SK-N-SH (cell line): ENCODE results near the gene UBE2Q1. TPM values are rescaled to one million over a fixed set of nuclear protein-coding genes. Genes with fewer than 3 reads are reported as not detected.

Source experiments
- CTCF ChIA-PET: fragments of 300-600, 350-600 bp; formaldehyde crosslinking; extraction: SDS; loops from one replicate; lab custom pipeline; 2021; lab: Yijun Ruan, JAX
- POLR2A ChIA-PET: fragments of 350-600 bp; sonication (Branson Sonifier 250); formaldehyde crosslinking; extraction: SDS; loops from one replicate; lab custom pipeline; 2020; ENCODE audit warnings: antibody characterized with exemption, inconsistent platforms; lab: Yijun Ruan, JAX
- DNase-seq: peaks from one replicate; pipeline ENCODE4 v3.0.0; 2012
- H2AFZ ChIP-seq: fragments of 200-600 bp; sonication (generic); 2 replicates; pipeline ENCODE4 v1.8.1; 2016; ENCODE audit warnings: antibody characterized with exemption, mild to moderate bottlenecking, low read depth
- H3F3A ChIP-seq: fragments of 200-600 bp; sonication (generic); replicated peaks from 2 replicates; pipeline ENCODE3; 2016; ENCODE audit warnings: antibody characterized with exemption, mild to moderate bottlenecking; ENCODE audit not compliant: insufficient read depth
- H3K27ac ChIP-seq, 2 experiments: fragments of 200-500 bp in 1 of 2; fragments of 200-600 bp in 1 of 2; sonication (Bioruptor generic) in 1 of 2; sonication (generic), shearing (Covaris generic) in 1 of 2; 2 replicates each; pipeline versions ENCODE4 v1.5.1 to v1.6.1; 2014 to 2016; ENCODE audit warnings: low read depth in 2 of 2, inconsistent platforms in 1 of 2, low read length in 1 of 2, mild to moderate bottlenecking in 1 of 2, mixed read lengths in 1 of 2
- H3K27me3 ChIP-seq: fragments of 200-600 bp; sonication (generic), shearing (Covaris generic); 2 replicates; pipeline ENCODE4 v1.6.1; 2016; ENCODE audit warnings: mixed run types; ENCODE audit not compliant: insufficient read depth
- H3K36me3 ChIP-seq, 2 experiments: fragments of 200-500 bp in 1 of 2; fragments of 200-600 bp in 1 of 2; sonication (Bioruptor generic) in 1 of 2; sonication (generic) in 1 of 2; replicated peaks in 1 of 2; 2 replicates each; pipeline versions ENCODE3 to v1.5.1; 2014 to 2016; ENCODE audit warnings: low read length in 1 of 2, mild to moderate bottlenecking in 1 of 2; ENCODE audit not compliant: insufficient read depth in 2 of 2, control insufficient read depth in 1 of 2
- H3K4me1 ChIP-seq, 2 experiments: fragments of 200-500 bp in 1 of 2; fragments of 200-600 bp in 1 of 2; sonication (Bioruptor generic) in 1 of 2; sonication (generic), shearing (Covaris generic) in 1 of 2; 2 replicates each; pipeline versions ENCODE4 v1.5.1 to v1.6.1; 2014 to 2016; ENCODE audit warnings: low read depth in 1 of 2, low read length in 1 of 2, mixed run types in 1 of 2; ENCODE audit not compliant: insufficient read depth in 2 of 2, control insufficient read depth in 1 of 2
- H3K4me2 ChIP-seq: fragments of 200-600 bp; sonication (generic), shearing (Covaris generic); 2 replicates; pipeline ENCODE4 v1.6.1; 2017; ENCODE audit warnings: mixed run types
- H3K4me3 ChIP-seq, 2 experiments: fragments of 200-500 bp in 1 of 2; fragments of 200-600 bp in 1 of 2; sonication (Bioruptor generic) in 1 of 2; sonication (generic), shearing (Covaris generic) in 1 of 2; 2 replicates each; pipeline versions ENCODE4 v1.5.1 to v1.8.1; 2014 to 2016; ENCODE audit warnings: low read depth in 2 of 2, inconsistent platforms in 1 of 2, low read length in 1 of 2, mild to moderate bottlenecking in 1 of 2, mixed read lengths in 1 of 2, moderate library complexity in 1 of 2
- H3K79me2 ChIP-seq: fragments of 200-600 bp; sonication (generic); 2 replicates; pipeline ENCODE4 v1.8.1; 2017; ENCODE audit warnings: mild to moderate bottlenecking; ENCODE audit not compliant: insufficient read depth
- H3K9ac ChIP-seq: fragments of 200-600 bp; sonication (generic); 2 replicates; pipeline ENCODE4 v1.6.1; 2017; ENCODE audit warnings: mixed run types
- H3K9me2 ChIP-seq: fragments of 200-600 bp; sonication (generic); 2 replicates; pipeline ENCODE4 v1.6.1; 2017; ENCODE audit warnings: mixed run types
- H3K9me3 ChIP-seq: fragments of 200-600 bp; sonication (generic); 2 replicates; pipeline ENCODE4 v1.6.1; 2017; ENCODE audit warnings: mixed run types, mild to moderate bottlenecking, moderate library complexity
- H4K20me1 ChIP-seq: fragments of 200-600 bp; sonication (generic); 2 replicates; pipeline ENCODE4 v1.6.1; 2017; ENCODE audit warnings: mild to moderate bottlenecking, mixed run types; ENCODE audit not compliant: insufficient read depth
- CHD2 ChIP-seq: fragments of 150-350 bp; IDR thresholded peaks from 2 replicates; pipeline ENCODE4 v1.6.1; 2018; ENCODE audit warnings: low read length; ENCODE audit not compliant: partially characterized antibody
- ELF1 ChIP-seq: IDR thresholded peaks from 2 replicates; pipeline ENCODE4 v1.4.0; 2012
- EP300 ChIP-seq, 2 experiments: IDR thresholded peaks; 2 replicates each; pipeline versions ENCODE4 v1.4.0 to v1.6.1; 2012; ENCODE audit warnings: borderline replicate concordance in 1 of 2, low read depth in 1 of 2, low read length in 1 of 2
- FOSL2 ChIP-seq: IDR thresholded peaks from 2 replicates; pipeline ENCODE4 v1.4.0; 2012; ENCODE audit warnings: low read depth, mild to moderate bottlenecking, moderate library complexity, borderline replicate concordance
- FOXJ3 ChIP-seq: sonication (generic); formaldehyde crosslinking; IDR thresholded peaks from 2 replicates; pipeline ENCODE4 v1.5.1; 2020; ENCODE audit warnings: mild to moderate bottlenecking, missing genetic modification reagents
- FOXM1 ChIP-seq: IDR thresholded peaks from 2 replicates; pipeline ENCODE4 v1.4.0; 2012; ENCODE audit warnings: low read depth, mild to moderate bottlenecking
- GABPA ChIP-seq: IDR thresholded peaks from 2 replicates; pipeline ENCODE4 v1.4.0; 2012; ENCODE audit warnings: low read depth, mild to moderate bottlenecking
- GATA2 ChIP-seq: sonication (generic); formaldehyde crosslinking; IDR thresholded peaks from 2 replicates; pipeline ENCODE4 v1.5.0; 2020; ENCODE audit warnings: mild to moderate bottlenecking, missing genetic modification reagents
- IRF3 ChIP-seq: fragments of 150-350 bp; IDR thresholded peaks from 2 replicates; pipeline ENCODE4 v1.6.1; 2016; ENCODE audit warnings: mild to moderate bottlenecking, low read depth, low read length
- MAX ChIP-seq: IDR thresholded peaks from 2 replicates; pipeline ENCODE4 v1.4.0; 2012; ENCODE audit warnings: low read depth
- MEF2A ChIP-seq: IDR thresholded peaks from 2 replicates; pipeline ENCODE4 v1.4.0; 2012; ENCODE audit warnings: low read depth, borderline replicate concordance
- MXI1 ChIP-seq: IDR thresholded peaks from 2 replicates; pipeline ENCODE4 v1.6.1; 2012; ENCODE audit warnings: mild to moderate bottlenecking, low read depth, low read length, improper control_type of control experiment
- NFIC ChIP-seq: IDR thresholded peaks from 2 replicates; pipeline ENCODE4 v1.4.0; 2012; ENCODE audit warnings: borderline replicate concordance
- PBX3 ChIP-seq: IDR thresholded peaks from 2 replicates; pipeline ENCODE4; 2012
- POLR2AphosphoS5 ChIP-seq: IDR thresholded peaks from 2 replicates; pipeline ENCODE4 v1.6.1; 2012; ENCODE audit warnings: low read depth, low read length
- RCOR1 ChIP-seq: fragments of 150-350 bp; IDR thresholded peaks from 2 replicates; pipeline ENCODE4 v1.6.1; 2017; ENCODE audit warnings: antibody characterized with exemption, low read length
- REST ChIP-seq: IDR thresholded peaks from 2 replicates; pipeline ENCODE4 v1.6.1; 2012; ENCODE audit warnings: mild to moderate bottlenecking, low read depth, low read length, moderate library complexity
- RFX5 ChIP-seq: IDR thresholded peaks from 2 replicates; pipeline ENCODE4 v1.6.1; 2012; ENCODE audit warnings: mild to moderate bottlenecking, improper control_type of control experiment, low read length
- RXRA ChIP-seq: IDR thresholded peaks from 2 replicates; pipeline ENCODE4 v1.4.0; 2012; ENCODE audit warnings: low read depth, mild to moderate bottlenecking, borderline replicate concordance
- SIN3A ChIP-seq: IDR thresholded peaks from 2 replicates; pipeline ENCODE4 v1.6.1; 2012; ENCODE audit warnings: low read depth, mild to moderate bottlenecking, low read length, moderate library complexity, borderline replicate concordance
- SMC3 ChIP-seq: IDR thresholded peaks from 2 replicates; pipeline ENCODE4 v1.6.1; 2012; ENCODE audit warnings: low read depth, low read length, improper control_type of control experiment
- TCF12 ChIP-seq: IDR thresholded peaks from 2 replicates; pipeline ENCODE4 v1.4.0; 2012
- TEAD4 ChIP-seq: IDR thresholded peaks from 2 replicates; pipeline ENCODE4 v1.4.0; 2012; ENCODE audit warnings: mild to moderate bottlenecking, borderline replicate concordance; ENCODE audit not compliant: insufficient read depth
- USF1 ChIP-seq: IDR thresholded peaks from 2 replicates; pipeline ENCODE4 v1.4.0; 2012; ENCODE audit warnings: low read depth, borderline replicate concordance
- USF2 ChIP-seq: fragments of 150-350 bp; IDR thresholded peaks from 2 replicates; pipeline ENCODE4 v1.6.1; 2017; ENCODE audit warnings: antibody characterized with exemption, low read length, low read depth, borderline replicate concordance
- WGBS: methylation state at CpG from one replicate; pipeline ENCODE4 v1.1.6; 2017; ENCODE audit warnings: low lambda C conversion rate; 5-methylcytosine and 5-hydroxymethylcytosine counted together
- polyA plus RNA-seq, 3 experiments: library from polyadenylated mRNA; depleted of rRNA; stranded (reverse); fragments of >200 nt; gene quantifications; 2 replicates each; pipeline ENCODE4 v1.2.3, GENCODE V29; 2012

The UBE2Q1 gene
- polyA plus RNA-seq, 1 of the 3 experiments (the other 2 are of a cell fraction) = 12.5 TPM

GRCh38 chr1:154567386-154568156 lies 9.1 kb upstream of the UBE2Q1 start, which contains the start of gene CHRNB2:
CHRNB2 (plus strand) TSS chr1:154567778; CDS start chr1:154568045, 267 bp downstream.
- ChIA-PET POLR2A (interaction anchor here (0.7 to 1.8 kb wide), 5 partner anchors 8 to 41 kb away, joined by 3 to 13 read pairs (median 4); partner anchors contain the start of gene ADAR), CTCF (interaction anchor here (0.6 to 3.3 kb wide), 13 partner anchors 8 to 394 kb away, joined by 3 to 16 read pairs (median 4); partner anchors contain the start of gene PYGO2)
- peak; percentile 97 for DNase-seq
- WGBS = under 1% methylated on average over 30 of the region's 53 CpGs
- Histone ChIP-seq H2AFZ (peak within 1 kb of the TSS; percentile 66), H3F3A (no peaks in the 10 kb centered on the region), H3K36me3 (no peaks in the 10 kb centered on the region), H3K27ac (peak within 1 kb of the TSS in 1 of 2 experiments; percentile 61; a peak in 2 of 4 replicates), H3K4me2 (peak within 1 kb of the TSS; percentile 86), H3K9me2 (no peaks in the 10 kb centered on the region), H3K9me3 (no peaks in the 10 kb centered on the region), H3K4me3 (peak within 1 kb of the TSS; percentile 46 to 54), H4K20me1 (no peaks in the 10 kb centered on the region), H3K9ac (no peak within 1 kb of the TSS), H3K27me3 (no peaks in the 10 kb centered on the region; the same call in 1 of the 2 replicates), H3K79me2 (no peaks in the 10 kb centered on the region), H3K4me1 (peaks cover 0 to 22% of the 10 kb centered on the region in 2 experiments; a peak in 1 of 4 replicates)
- TF ChIP-seq SMC3 (no peak), GATA2 (CRISPR knock-in tag) (no peak), FOXM1 (no peak), ELF1 (no peak), RXRA (no peak), SIN3A (peak; percentile 85; the same call in 1 of the 2 replicates), TEAD4 (no peak), NFIC (no peak), USF2 (no peak), POLR2AphosphoS5 (no peak), RCOR1 (no peak), MXI1 (peak; percentile 79; the same call in 1 of the 2 replicates), PBX3 (no peak), IRF3 (no peak), EP300 (IDR thresholded peaks at IDR 0.05; ENCODE audit: borderline replicate concordance in 1 of 2, low read depth in 1 of 2, low read length in 1 of 2) (no peak), MAX (peak; percentile 47; the same call in 1 of the 2 replicates), GABPA (peak; percentile 60), TCF12 (no peak), CHD2 (peak; percentile 69), REST (peak; percentile 100), USF1 (no peak), FOXJ3 (CRISPR knock-in tag) (no peak), RFX5 (no peak), FOSL2 (no peak), MEF2A (no peak)
